H9 (cell line): ENCODE results near the gene TTC12. TPM values are rescaled to one million over a fixed set of nuclear protein-coding genes. Genes with fewer than 3 reads are reported as not detected.

Source experiments
- DNase-seq: peaks from one replicate; pipeline ENCODE4 v3.0.0-alpha.2; 2017
- H2AFZ ChIP-seq: one replicate; pipeline ENCODE4 v1.6.1; 2013; ENCODE audit warnings: mild to moderate bottlenecking, low read length, control low read depth, moderate library complexity
- H2AK5ac ChIP-seq: 2 replicates; pipeline ENCODE4 v1.6.1; 2013; ENCODE audit warnings: low read length, control low read depth, mixed read lengths; ENCODE audit not compliant: insufficient read length
- H2BK120ac ChIP-seq: one replicate; pipeline ENCODE4 v1.6.1; 2013; ENCODE audit warnings: low read depth, mild to moderate bottlenecking, low read length, control low read depth, inconsistent platforms; ENCODE audit not compliant: poor library complexity, severe bottlenecking
- H2BK12ac ChIP-seq: 2 replicates; pipeline ENCODE4 v1.6.1; 2013; ENCODE audit warnings: low read length, control low read depth, mixed read lengths, low read depth; ENCODE audit not compliant: insufficient read length
- H2BK15ac ChIP-seq: 2 replicates; pipeline ENCODE4 v1.6.1; 2013; ENCODE audit warnings: low read depth, low read length, control low read depth
- H2BK20ac ChIP-seq: one replicate; pipeline ENCODE4 v1.6.1; 2013; ENCODE audit warnings: low read depth, mild to moderate bottlenecking, low read length, control low read depth, inconsistent platforms; ENCODE audit not compliant: poor library complexity, severe bottlenecking
- H2BK5ac ChIP-seq: 2 replicates; pipeline ENCODE4 v1.6.1; 2013; ENCODE audit warnings: low read length, control low read depth, mixed read lengths; ENCODE audit not compliant: insufficient read length
- H3K14ac ChIP-seq: 2 replicates; pipeline ENCODE4 v1.6.1; 2013; ENCODE audit warnings: low read length, control low read depth; ENCODE audit not compliant: insufficient read depth
- H3K18ac ChIP-seq: 2 replicates; pipeline ENCODE4 v1.6.1; 2013; ENCODE audit warnings: low read depth, mild to moderate bottlenecking, mixed read lengths, low read length, control low read depth; ENCODE audit not compliant: insufficient read length
- H3K23ac ChIP-seq: 2 replicates; pipeline ENCODE4 v1.6.1; 2013; ENCODE audit warnings: low read length, control low read depth, mixed read lengths, low read depth; ENCODE audit not compliant: insufficient read length
- H3K23me2 ChIP-seq: 2 replicates; pipeline ENCODE4 v1.6.1; 2013; ENCODE audit warnings: low read depth, mild to moderate bottlenecking, mixed read lengths, low read length, control low read depth; ENCODE audit not compliant: insufficient read length, poor library complexity, severe bottlenecking
- H3K27ac ChIP-seq: 2 replicates; pipeline ENCODE4 v1.5.1; 2013; ENCODE audit warnings: low read length, control low read depth, mixed read lengths, low read depth; ENCODE audit not compliant: insufficient read length
- H3K27me3 ChIP-seq: 2 replicates; pipeline ENCODE4 v1.6.1; 2013; ENCODE audit warnings: low read length, control low read depth, inconsistent platforms; ENCODE audit not compliant: insufficient read depth
- H3K4ac ChIP-seq: 2 replicates; pipeline ENCODE4 v1.6.1; 2013; ENCODE audit warnings: low read depth, mild to moderate bottlenecking, control low read depth, inconsistent platforms, low read length, moderate library complexity
- H3K4me1 ChIP-seq: 2 replicates; pipeline ENCODE4 v1.6.1; 2013; ENCODE audit warnings: low read length, control low read depth, inconsistent platforms; ENCODE audit not compliant: insufficient read depth
- H3K4me2 ChIP-seq: 2 replicates; pipeline ENCODE4 v1.6.1; 2013; ENCODE audit warnings: low read length, control low read depth, mixed read lengths; ENCODE audit not compliant: insufficient read length, insufficient read depth
- H3K56ac ChIP-seq: 2 replicates; pipeline ENCODE4 v1.6.1; 2013; ENCODE audit warnings: low read depth, mild to moderate bottlenecking, mixed read lengths, low read length, control low read depth; ENCODE audit not compliant: insufficient read length
- H3K79me1 ChIP-seq: 2 replicates; pipeline ENCODE4 v1.6.1; 2013; ENCODE audit warnings: low read depth, mild to moderate bottlenecking, moderate library complexity, low read length, control low read depth, inconsistent platforms; ENCODE audit not compliant: insufficient read depth, poor library complexity, severe bottlenecking
- H3K79me2 ChIP-seq: 2 replicates; pipeline ENCODE4 v1.6.1; 2013; ENCODE audit warnings: low read length, control low read depth, inconsistent platforms; ENCODE audit not compliant: insufficient read depth
- H3K9ac ChIP-seq: 2 replicates; pipeline ENCODE4 v1.6.1; 2013; ENCODE audit warnings: low read length, control low read depth, mixed read lengths; ENCODE audit not compliant: insufficient read length; ENCODE audit errors: extremely low read depth
- H3K9me3 ChIP-seq: one replicate; pipeline ENCODE4 v1.6.1; 2013; ENCODE audit warnings: low read depth, low read length, inconsistent platforms; ENCODE audit not compliant: control insufficient read depth
- H3T11ph ChIP-seq: one replicate; pipeline ENCODE4 v1.6.1; 2013; ENCODE audit warnings: mild to moderate bottlenecking, low read length, control low read depth, inconsistent platforms
- H4K20me1 ChIP-seq: one replicate; pipeline ENCODE4 v1.6.1; 2013; ENCODE audit not compliant: control insufficient read depth, insufficient read length, insufficient read depth
- H4K5ac ChIP-seq: 2 replicates; pipeline ENCODE4 v1.6.1; 2013; ENCODE audit warnings: low read depth, mild to moderate bottlenecking, mixed read lengths, low read length, control low read depth; ENCODE audit not compliant: insufficient read length
- H4K8ac ChIP-seq: replicated peaks from 2 replicates; pipeline ENCODE4 v1.6.1; 2013; ENCODE audit warnings: low read length, control low read depth, mixed read lengths, low read depth; ENCODE audit not compliant: insufficient read length
- H4K91ac ChIP-seq: 2 replicates; pipeline ENCODE4 v1.6.1; 2013; ENCODE audit warnings: low read depth, mild to moderate bottlenecking, moderate library complexity, mixed read lengths, low read length, control low read depth; ENCODE audit not compliant: insufficient read length
- H3K27ac Mint-ChIP-seq, 3 experiments: 2 replicates in 2 of 3; 3 replicates in 1 of 3; pipeline ENCODE4 v1.8.0; 2020 to 2021; ENCODE audit warnings: mixed read lengths in 3 of 3, mild to moderate bottlenecking in 1 of 3, moderate library complexity in 1 of 3
- H3K27me3 Mint-ChIP-seq: 2 replicates; pipeline ENCODE4 v1.8.0; 2021; ENCODE audit warnings: low read depth, mild to moderate bottlenecking, moderate library complexity, mixed read lengths
- H3K36me3 Mint-ChIP-seq, 3 experiments: 2 replicates in 2 of 3; 3 replicates in 1 of 3; pipeline ENCODE4 v1.8.0; 2020 to 2021; ENCODE audit warnings: low read depth in 3 of 3, mixed read lengths in 3 of 3; ENCODE audit not compliant: insufficient read depth in 1 of 3
- H3K4me1 Mint-ChIP-seq, 2 experiments: 2 replicates each; pipeline ENCODE4 v1.8.0; 2020; ENCODE audit warnings: mixed read lengths in 2 of 2
- H3K4me3 Mint-ChIP-seq, 2 experiments: 2 replicates in 1 of 2; 3 replicates in 1 of 2; pipeline ENCODE4 v1.8.0; 2020 to 2021; ENCODE audit warnings: mild to moderate bottlenecking in 2 of 2, mixed read lengths in 2 of 2, moderate library complexity in 1 of 2
- H3K9me3 Mint-ChIP-seq, 2 experiments: 2 replicates in 1 of 2; 3 replicates in 1 of 2; pipeline ENCODE4 v1.8.0; 2020; ENCODE audit warnings: mild to moderate bottlenecking in 2 of 2, mixed read lengths in 2 of 2, moderate library complexity in 1 of 2
- CTCF ChIP-seq: fragments of 200-600 bp; sonication (generic); conservative IDR thresholded peaks from 3 replicates; pipeline ENCODE4 v1.8.0; 2021; ENCODE audit warnings: antibody characterized with exemption, mild to moderate bottlenecking
- WGBS: extraction: QIAGEN DNeasy Blood & Tissue Kit; methylation state at CpG from one replicate; pipeline ENCODE4 v1.1.7; 2013; ENCODE audit warnings: missing lambda C conversion rate, low lambda C conversion rate, mixed read lengths; ENCODE audit not compliant: insufficient read length; ENCODE audit errors: extremely low coverage; 5-methylcytosine and 5-hydroxymethylcytosine counted together
- total RNA-seq: library from RNA; stranded (reverse); gene quantifications from 2 replicates; pipeline ENCODE4 v1.2.1, GENCODE V29; 2021

The TTC12 gene
- total RNA-seq, 1 experiment from 2014 or later: 8.3 TPM

GRCh38 chr11:113386866-113387265 is 72.5 kb downstream of the TTC12 start:
- Mint-ChIP-seq H3K9me3 (no peaks in the 10 kb centered on the region), H3K27ac (no peak overlapping the region), H3K36me3 (no peaks in the 10 kb centered on the region), H3K4me3 (peak overlapping the region; percentile 33 to 44; a peak in 2 of 5 replicates), H3K4me1 (peaks cover 7% of the 10 kb centered on the region in 2 experiments), H3K27me3 (peaks cover 7% of the 10 kb centered on the region)
- Histone ChIP-seq H4K8ac (no peak overlapping the region), H3K79me2 (no peaks in the 10 kb centered on the region), H2AK5ac (no peak overlapping the region), H3K79me1 (no peaks in the 10 kb centered on the region), H3K23ac (no peak overlapping the region), H4K20me1 (no peaks in the 10 kb centered on the region), H2AFZ (no peak overlapping the region), H3K27ac (no peak overlapping the region), H3T11ph (no peak overlapping the region), H2BK5ac (no peak overlapping the region), H4K91ac (no peak overlapping the region), H3K4ac (no peak overlapping the region), H3K4me1 (peaks cover 2% of the 10 kb centered on the region; the same call in 1 of the 2 replicates), H3K18ac (peak overlapping the region; percentile 18), H3K4me2 (no peak overlapping the region), H3K23me2 (no peaks in the 10 kb centered on the region), H2BK120ac (no peak overlapping the region), H3K9ac (no peak overlapping the region), H2BK12ac (peak overlapping the region; percentile 8), H3K27me3 (no peaks in the 10 kb centered on the region), H4K5ac (no peak overlapping the region), H2BK15ac (no peak overlapping the region), H2BK20ac (no peak overlapping the region), H3K9me3 (no peaks in the 10 kb centered on the region), H3K56ac (no peak overlapping the region), H3K14ac (peak overlapping the region; percentile 3; the same call in 1 of the 2 replicates)
- TF ChIP-seq CTCF: no peak
- DNase-seq: no peak
- WGBS: no CpG with 5 or more reads among the region's 6 CpGs
